Tibial artery (tissue), 4 donors: ENCODE data around the gene CAPN1.
"Not testable (repeated sequence)": the region's sequence is repeated elsewhere in the genome, so short reads cannot be mapped to it uniquely, and the experiment has no call there.

Experiments
- DNase-seq, 2 donors: peaks; one replicate each; pipeline ENCODE4 v3.0.0-alpha.2; 2019
- H3K27ac ChIP-seq, 2 donors: fragments of 200-600 bp; sonication (generic) in 1 of 2; 1 replicate in 1 of 2; 2 replicates in 1 of 2; pipeline ENCODE4 v1.5.1; 2018 to 2019; ENCODE audit warnings: mild to moderate bottlenecking in 1 of 2
- H3K27me3 ChIP-seq, 2 donors: fragments of 200-600 bp; sonication (generic) in 1 of 2; one replicate each; pipeline versions ENCODE4 v1.5.1 to v1.6.0; 2016 to 2019
- H3K36me3 ChIP-seq, 3 donors: fragments of 200-600 bp; sonication (generic) in 2 of 3; one replicate each; pipeline ENCODE4 v1.5.1; 2016 to 2019; ENCODE audit warnings: mild to moderate bottlenecking in 2 of 3
- H3K4me1 ChIP-seq, 4 donors: fragments of 200-600 bp; sonication (generic) in 2 of 4; 1 replicate in 3 of 4; 2 replicates in 1 of 4; pipeline ENCODE4 v1.5.1; 2016 to 2019
- H3K4me3 ChIP-seq, 2 donors: fragments of 200-600 bp; sonication (generic) in 1 of 2; 1 replicate in 1 of 2; 2 replicates in 1 of 2; pipeline ENCODE4 v1.5.1; 2018 to 2019; ENCODE audit warnings: mild to moderate bottlenecking in 2 of 2
- H3K9me3 ChIP-seq, 3 donors: fragments of 200-600 bp; sonication (generic) in 1 of 3; one replicate each; pipeline ENCODE4 v1.5.1; 2016 to 2019
- CTCF ChIP-seq, 2 experiments: fragments of 200-600 bp in 1 of 2; fragments of 450-650 bp in 1 of 2; IDR thresholded peaks; one replicate each; pipeline ENCODE4 v1.5.1; 2017 to 2019; ENCODE audit warnings: antibody characterized with exemption in 2 of 2, mild to moderate bottlenecking in 1 of 2, moderate library complexity in 1 of 2
- intact Hi-C: fragments of 100-400 bp; cut with DNase I; formaldehyde crosslinking; loops from one replicate; pipeline ENCODE4 v1.15.0; 2023; ENCODE audit warnings: low total_unique reads

Gene CAPN1

GRCh38 chr11:65147352-65148075 is 34.2 kb upstream of the CAPN1 start:
- no peak for TF ChIP-seq CTCF (IDR thresholded peaks at IDR 0.05)
- H3K36me3 ChIP-seq: no peaks in the 10 kb centered on the region
- peaks cover 0 to 16% (median 12%) of the 10 kb centered on the region in 4 donors for H3K4me1 ChIP-seq
- no peak overlapping the region for H3K4me3 ChIP-seq
- no peak overlapping the region for H3K27ac ChIP-seq
- intact Hi-C loops: no loop called here
- H3K27me3 ChIP-seq: no peaks in the 10 kb centered on the region
- DNase-seq: peak in 1 of 2 donors; percentile 6
- H3K9me3 ChIP-seq: no peaks in the 10 kb centered on the region

GRCh38 chr11:65148657-65149056 is 33.1 kb upstream of the CAPN1 start:
- Histone ChIP-seq H3K4me1 (peaks cover 0 to 16% (median 12%) of the 10 kb centered on the region in 4 donors), H3K9me3 (no peaks in the 10 kb centered on the region), H3K27ac (no peak overlapping the region), H3K4me3 (no peak overlapping the region), H3K36me3 (no peaks in the 10 kb centered on the region), H3K27me3 (no peaks in the 10 kb centered on the region)
- DNase-seq: no peak
- intact Hi-C loops: no loop called here
- no peak for TF ChIP-seq CTCF (IDR thresholded peaks at IDR 0.05)

GRCh38 chr11:65150131-65150508 is 31.6 kb upstream of the CAPN1 start:
- H3K4me3 ChIP-seq, intact Hi-C loops, H3K27me3 ChIP-seq, H3K36me3 ChIP-seq, DNase-seq, H3K9me3 ChIP-seq: not testable (repeated sequence)
- Histone ChIP-seq H3K4me1 (peaks cover 0 to 16% (median 12%) of the 10 kb centered on the region in 4 donors), H3K27ac (peak overlapping the region; percentile 54 to 58)

- DNase-seq: peak; percentile 87 to 96
- no peaks in the 10 kb centered on the region for H3K36me3 ChIP-seq
- H3K9me3 ChIP-seq: no peaks in the 10 kb centered on the region
- no peaks in the 10 kb centered on the region for H3K27me3 ChIP-seq
- intact Hi-C loops: no loop called here
- peaks cover 0 to 16% (median 12%) of the 10 kb centered on the region in 4 donors for H3K4me1 ChIP-seq
- TF ChIP-seq CTCF (IDR thresholded peaks at IDR 0.05): no peak
- H3K4me3 ChIP-seq: no peak overlapping the region
- H3K27ac ChIP-seq: peak overlapping the region; percentile 54 to 58
Measured at GRCh38 chr11:65150509-65151299, 31.0 kb upstream of the CAPN1 start.

GRCh38 chr11:65151331-65151899 is 30.3 kb upstream of the CAPN1 start:
- H3K4me1 ChIP-seq: peaks cover 0 to 16% (median 12%) of the 10 kb centered on the region in 4 donors
- intact Hi-C loops: no loop called here
- no peak overlapping the region for H3K4me3 ChIP-seq
- H3K27ac ChIP-seq: peak overlapping the region; percentile 54 to 58
- H3K36me3 ChIP-seq: no peaks in the 10 kb centered on the region
- DNase-seq: no peak
- H3K27me3 ChIP-seq: no peaks in the 10 kb centered on the region
- no peaks in the 10 kb centered on the region for H3K9me3 ChIP-seq
- no peak for TF ChIP-seq CTCF (IDR thresholded peaks at IDR 0.05)

GRCh38 chr11:65152122-65152521 is 29.6 kb upstream of the CAPN1 start:
- H3K4me1 ChIP-seq: peaks cover 0 to 16% (median 12%) of the 10 kb centered on the region in 4 donors
- peak overlapping the region in 1 of 2 donors; percentile 58 for H3K27ac ChIP-seq
- intact Hi-C loops: no loop called here
- H3K36me3 ChIP-seq: no peaks in the 10 kb centered on the region
- H3K4me3 ChIP-seq: no peak overlapping the region
- no peaks in the 10 kb centered on the region for H3K9me3 ChIP-seq
- no peak for DNase-seq
- no peak for TF ChIP-seq CTCF (IDR thresholded peaks at IDR 0.05)
- no peaks in the 10 kb centered on the region for H3K27me3 ChIP-seq
